AG10803 (cell line): ENCODE data around the gene OGFOD2.
A peak's percentile ranks its signal among the peaks of the same experiment; 100 is the strongest.

Source experiments
- DNase-seq: peaks from one replicate; pipeline ENCODE4 v3.0.0; 2010; ENCODE audit warnings: low read depth
- H3K4me3 ChIP-seq: 2 replicates; pipeline ENCODE4 v1.5.1; 2011; ENCODE audit warnings: mild to moderate bottlenecking, low read length, control low read depth
- CTCF ChIP-seq: conservative IDR thresholded peaks from 2 replicates; pipeline ENCODE4 v1.5.1; 2011; ENCODE audit warnings: mild to moderate bottlenecking, low read length, control low read depth, inconsistent platforms

OGFOD2 gene

GRCh38 chr12:122960193-122960569, 14.9 kb upstream of the OGFOD2 start:
- H3K4me3 ChIP-seq, result no peak overlapping the region
- no peak for TF ChIP-seq CTCF
- DNase-seq, result no peak

- no peak overlapping the region for H3K4me3 ChIP-seq
- DNase-seq, result no peak
- TF ChIP-seq CTCF, result no peak
Measured at GRCh38 chr12:122961531-122962329, 13.3 kb upstream of the OGFOD2 start.

- no peak for DNase-seq
- no peak overlapping the region for H3K4me3 ChIP-seq
- no peak for TF ChIP-seq CTCF
Measured at GRCh38 chr12:122963941-122964265, 11.1 kb upstream of the OGFOD2 start.

GRCh38 chr12:122964439-122965257, 10.4 kb upstream of the OGFOD2 start:
- no peak for TF ChIP-seq CTCF
- DNase-seq, result no peak
- H3K4me3 ChIP-seq, result no peak overlapping the region; the same call in 1 of the 2 replicates

GRCh38 chr12:122965321-122965751, 9.7 kb upstream of the OGFOD2 start:
- DNase-seq, result no peak
- H3K4me3 ChIP-seq, result peak overlapping the region; percentile 83
- no peak for TF ChIP-seq CTCF

GRCh38 chr12:122965851-122966742, 8.9 kb upstream of the OGFOD2 start, which contains the start of gene ABCB9:
ABCB9 (minus strand) TSS chr12:122966463; CDS start chr12:122960235, 6,228 bp downstream.
- peak within 1 kb of the TSS; percentile 83 for H3K4me3 ChIP-seq
- DNase-seq, result peak; percentile 82
- no peak for TF ChIP-seq CTCF
